ENCODE data around the gene KIF12.

Gene KIF12

DNA sequence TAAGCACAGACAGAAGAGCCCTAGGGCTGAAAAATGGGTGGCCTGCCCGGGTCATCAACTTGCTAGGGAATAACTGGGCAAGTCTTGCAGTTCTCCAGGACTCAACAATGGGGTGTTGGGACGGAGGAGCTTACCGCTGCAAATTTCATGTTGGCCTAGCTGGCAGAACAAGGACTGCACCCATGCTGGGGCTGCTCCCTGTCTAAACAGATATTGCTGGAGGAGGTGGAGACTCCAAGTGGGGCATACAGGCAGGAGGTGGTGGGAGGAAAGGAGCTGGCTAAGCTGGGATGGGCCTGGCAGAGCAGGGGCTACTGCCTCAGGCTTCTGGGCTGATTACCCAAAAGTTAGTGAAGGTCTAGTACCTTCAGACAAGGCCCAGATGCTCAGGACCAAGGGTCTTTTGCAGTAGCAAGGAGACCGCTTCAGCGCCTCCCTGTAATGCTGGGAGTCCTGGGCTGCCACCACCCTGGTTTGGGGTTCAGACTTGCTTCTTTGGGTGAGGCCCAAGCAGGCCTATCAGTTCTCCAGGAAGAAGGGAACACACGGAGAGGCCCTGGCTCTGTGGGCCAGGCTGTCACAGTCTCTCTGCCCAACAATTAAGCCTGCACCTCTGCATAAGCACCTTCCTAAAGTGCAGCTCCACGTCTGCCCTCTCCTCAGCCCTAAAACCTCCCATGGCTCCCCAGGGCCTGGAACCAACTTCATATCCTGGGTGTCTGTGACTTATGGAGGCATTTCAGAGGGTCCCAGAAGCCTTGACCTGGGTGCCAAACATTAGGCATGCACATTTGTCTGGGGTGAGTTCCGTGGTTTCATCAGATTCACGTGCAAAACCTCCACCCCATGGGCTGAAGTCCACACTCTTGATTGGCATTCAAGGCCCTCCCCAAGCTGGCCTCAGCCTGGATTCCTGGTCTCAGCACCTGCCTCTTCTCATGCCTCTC is 24.2 kb upstream of the KIF12 start:
- DNase-seq (ENCODE audit: low spot score) = no peak

DNA sequence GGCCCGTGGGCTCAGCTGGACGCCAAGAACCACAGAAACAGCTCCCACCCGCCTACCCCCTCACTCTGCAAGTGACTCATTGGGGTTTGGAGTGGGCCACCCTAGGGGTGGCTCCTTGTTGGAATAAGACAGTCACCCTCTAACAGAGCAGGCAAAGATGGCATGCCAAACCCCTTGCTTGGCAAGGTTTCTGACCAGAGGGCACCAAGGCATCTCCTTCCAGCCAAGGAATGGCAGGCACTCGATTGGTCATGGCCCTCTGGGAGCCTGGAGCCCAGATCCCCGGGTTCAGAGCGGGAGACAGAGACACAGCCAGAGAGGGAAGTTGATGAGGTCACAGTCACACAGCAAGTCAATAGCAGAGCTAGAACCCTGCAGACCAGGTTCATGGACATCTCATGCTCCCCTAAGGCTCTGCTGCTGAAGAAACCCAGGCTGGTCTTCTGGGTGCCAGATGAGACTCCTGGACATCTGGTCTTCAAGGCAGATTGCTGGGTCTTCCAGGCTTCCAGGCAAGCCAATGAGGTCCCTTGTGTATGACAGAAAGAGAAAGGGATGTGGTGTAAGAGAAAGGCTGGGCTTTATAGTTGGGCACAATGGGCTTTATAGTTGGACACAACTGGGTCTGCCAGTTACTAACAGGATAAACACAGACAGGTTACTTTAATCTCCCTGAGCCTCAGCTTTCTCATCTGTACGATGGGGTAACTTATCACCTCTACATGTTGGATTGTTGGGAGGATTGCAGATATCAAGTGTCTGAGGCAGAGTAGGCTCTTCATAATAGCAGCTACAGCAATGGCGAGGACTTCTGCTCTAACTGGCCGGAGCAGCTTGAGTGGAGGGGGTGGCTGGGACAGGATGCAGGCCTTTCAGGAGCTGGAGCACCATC is 23.3 kb upstream of the KIF12 start:
- no peak for DNase-seq (ENCODE audit: low spot score)

DNA sequence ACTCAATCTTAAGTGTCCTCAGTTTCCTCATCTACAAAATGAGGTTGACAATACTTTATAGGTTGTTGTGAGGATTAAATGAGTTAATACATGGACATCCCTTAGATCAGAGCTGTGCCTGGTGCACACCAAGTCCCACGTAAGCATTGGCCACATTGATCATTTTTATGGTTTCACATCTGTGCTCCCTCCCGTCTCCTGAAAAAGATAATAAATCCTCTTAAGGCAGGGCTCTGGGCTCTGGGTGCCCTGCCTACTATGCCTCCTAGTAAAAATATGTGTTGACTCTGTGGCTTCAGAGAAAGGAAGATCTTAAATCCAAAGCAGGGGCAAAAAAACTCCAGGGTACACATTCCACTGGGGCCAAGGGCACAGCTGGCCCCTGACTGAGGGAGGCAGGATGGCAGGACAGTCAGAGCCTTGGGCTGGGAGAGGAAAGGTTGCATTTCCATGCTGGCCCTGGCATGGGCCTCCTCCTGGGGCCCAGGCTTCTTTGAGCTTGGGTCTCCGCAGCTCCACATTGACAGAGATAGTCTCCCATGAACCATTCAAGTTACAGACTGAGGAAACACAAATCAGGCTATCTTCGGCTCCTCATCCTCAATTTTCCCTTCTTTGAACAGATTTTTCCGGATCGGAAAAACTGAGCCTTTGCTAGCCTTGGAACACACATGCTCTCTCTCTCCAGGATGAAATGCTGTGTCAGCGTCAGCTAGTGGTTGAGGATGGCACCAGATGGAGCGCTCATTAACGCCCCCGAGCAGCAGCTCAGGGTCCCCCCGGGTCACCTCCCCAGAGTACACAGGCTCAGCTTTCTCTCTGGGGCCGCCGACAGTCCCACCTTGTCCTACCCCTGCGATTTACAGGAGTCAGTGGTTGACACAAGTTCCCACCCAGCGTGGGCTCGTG is 22.4 kb upstream of the KIF12 start:
- no peak for DNase-seq (ENCODE audit: low spot score)

DNA sequence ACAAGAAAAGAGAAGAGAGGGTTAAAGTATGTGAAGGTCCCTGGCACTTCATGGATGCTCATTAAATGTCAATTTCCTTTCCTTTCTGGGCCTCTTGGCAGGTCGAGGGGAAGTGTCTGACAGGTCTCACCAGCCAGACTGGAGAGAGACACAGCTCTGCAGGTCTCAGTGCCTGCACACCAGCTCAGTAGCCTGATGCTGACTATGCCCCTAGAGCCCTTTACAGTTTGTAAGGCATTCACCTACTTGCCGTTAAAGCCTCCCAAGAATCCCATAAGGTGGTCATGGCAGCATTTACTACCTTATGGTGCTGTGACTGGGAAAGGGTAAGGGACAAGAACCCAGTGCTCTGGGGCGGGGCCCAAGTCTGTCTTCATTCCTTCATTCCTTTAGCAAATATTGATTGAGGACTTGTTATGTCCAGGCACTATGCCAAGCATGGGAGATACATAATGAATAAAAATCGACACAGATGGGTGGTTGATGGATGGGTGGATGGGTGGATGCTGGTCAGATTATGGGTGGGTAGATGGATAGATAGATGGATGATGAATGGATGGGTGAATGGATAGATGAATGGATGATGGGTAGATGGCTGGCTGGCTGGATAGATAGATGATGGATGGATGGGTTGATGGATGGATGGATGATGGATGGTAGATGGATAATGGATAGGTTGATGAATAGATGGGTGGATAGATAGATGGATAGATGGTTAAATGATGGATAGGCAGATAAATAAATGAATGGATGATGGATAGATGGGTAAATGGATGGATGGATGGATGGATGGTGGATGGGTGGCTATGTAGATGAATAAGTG is 21.3 kb upstream of the KIF12 start:
- no peak for DNase-seq (ENCODE audit: low spot score)

DNA sequence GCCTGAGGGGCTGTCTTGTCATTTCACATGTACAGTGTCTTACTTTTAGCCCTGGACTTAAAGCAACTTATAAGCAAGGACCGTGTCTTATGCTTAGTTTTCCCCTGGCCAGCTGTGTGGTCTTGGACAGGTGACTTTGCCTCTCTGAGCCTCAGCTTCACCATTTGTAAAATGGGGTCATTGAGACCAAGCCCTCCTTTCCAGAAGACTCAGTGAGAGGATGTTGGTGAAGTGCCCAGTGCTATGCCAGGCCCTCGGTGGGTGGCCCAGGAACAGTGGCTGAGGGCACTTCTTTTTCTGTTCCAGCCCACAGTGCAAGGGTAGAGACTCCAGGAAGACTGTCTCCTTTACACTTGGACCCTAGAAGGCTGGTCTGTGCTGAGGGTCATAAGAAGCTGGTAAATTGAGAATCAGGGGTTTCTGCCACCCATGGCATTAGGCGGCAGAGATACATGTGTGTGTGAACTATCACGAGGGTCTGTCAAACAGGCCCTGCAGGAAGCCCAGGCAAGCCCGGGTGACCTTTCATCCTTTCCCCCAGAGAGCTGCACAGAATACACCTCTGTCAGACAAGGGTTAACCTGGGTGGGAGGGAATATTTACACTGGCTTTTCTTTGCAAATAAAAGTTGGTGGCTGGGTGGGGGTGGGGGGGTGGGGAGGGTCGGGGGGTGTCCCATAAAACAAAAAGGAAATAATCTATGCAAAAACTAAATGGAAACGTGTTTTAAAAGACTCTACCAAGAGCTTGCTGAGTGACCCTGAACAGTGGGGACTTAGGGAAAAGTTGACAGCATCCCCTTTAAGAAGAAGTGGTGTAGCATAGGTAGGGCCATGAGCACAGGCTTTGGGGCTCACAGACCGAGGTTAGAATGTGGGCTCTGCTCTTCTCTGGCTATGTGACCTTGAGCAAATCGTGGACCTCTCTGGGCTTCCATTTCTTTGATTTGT is 20.4 kb upstream of the KIF12 start:
- no peak for DNase-seq (ENCODE audit: low spot score)

DNA sequence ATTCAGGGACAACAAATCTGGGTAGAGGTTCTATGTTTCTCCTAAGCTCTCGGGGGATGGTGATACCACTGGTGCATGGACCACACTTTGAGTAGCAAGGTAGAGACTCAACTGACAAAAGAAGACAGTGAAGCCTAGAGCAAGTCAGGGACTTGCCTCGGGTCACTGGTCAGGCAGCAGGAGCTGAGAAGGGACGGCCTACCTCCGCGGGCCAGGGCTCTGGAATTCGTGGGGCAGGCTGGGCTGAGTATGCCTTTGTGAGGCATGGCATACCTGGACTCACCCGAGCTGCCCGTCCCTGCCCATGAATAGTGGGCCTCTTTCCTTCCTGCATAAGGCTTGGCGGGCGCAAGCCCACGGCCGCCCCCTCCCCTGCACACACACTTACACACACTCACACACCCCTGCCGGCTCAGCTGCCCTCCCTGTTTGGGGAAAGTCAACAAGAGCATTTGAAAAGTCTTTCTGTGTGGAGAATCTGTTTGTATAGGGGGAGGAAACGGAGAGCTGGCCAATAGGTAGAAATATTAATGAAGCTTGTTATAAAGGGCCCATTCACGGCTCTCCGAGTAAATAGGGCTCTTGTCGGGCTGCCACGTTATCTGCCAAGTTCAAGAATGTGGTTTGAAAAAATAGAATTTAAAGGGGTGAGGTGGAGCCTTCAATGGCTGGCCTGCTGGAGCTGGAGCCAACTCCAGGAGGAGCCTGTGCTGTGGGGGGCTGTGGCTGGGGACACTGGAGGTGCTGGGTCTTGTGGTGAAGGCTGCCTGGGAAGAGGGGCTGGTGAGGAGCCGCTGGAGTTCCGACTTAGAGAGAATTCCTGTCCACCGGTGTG is 19.1 kb upstream of the KIF12 start:
- peak; percentile 83 for DNase-seq (ENCODE audit: low spot score)

DNA sequence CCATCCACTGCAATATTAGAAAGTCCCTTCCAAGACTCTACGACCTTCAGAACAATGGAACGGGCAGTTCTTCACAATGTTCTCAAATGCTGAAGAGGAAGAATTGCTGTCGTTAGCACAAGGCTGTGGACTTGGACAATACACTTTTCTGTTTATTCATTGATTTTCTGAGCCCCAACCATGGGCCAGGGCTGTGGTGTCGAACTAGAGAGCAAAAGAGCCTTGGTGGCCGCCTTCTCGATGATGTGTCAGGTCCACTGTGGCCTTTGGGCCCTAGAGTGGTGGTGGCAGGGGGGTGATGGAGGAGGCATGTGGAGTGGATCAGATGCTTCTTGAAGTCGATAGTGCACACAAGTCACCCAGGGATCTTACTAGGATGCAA is 18.5 kb upstream of the KIF12 start:
- peak; percentile 36 for DNase-seq (ENCODE audit: low spot score)

DNA sequence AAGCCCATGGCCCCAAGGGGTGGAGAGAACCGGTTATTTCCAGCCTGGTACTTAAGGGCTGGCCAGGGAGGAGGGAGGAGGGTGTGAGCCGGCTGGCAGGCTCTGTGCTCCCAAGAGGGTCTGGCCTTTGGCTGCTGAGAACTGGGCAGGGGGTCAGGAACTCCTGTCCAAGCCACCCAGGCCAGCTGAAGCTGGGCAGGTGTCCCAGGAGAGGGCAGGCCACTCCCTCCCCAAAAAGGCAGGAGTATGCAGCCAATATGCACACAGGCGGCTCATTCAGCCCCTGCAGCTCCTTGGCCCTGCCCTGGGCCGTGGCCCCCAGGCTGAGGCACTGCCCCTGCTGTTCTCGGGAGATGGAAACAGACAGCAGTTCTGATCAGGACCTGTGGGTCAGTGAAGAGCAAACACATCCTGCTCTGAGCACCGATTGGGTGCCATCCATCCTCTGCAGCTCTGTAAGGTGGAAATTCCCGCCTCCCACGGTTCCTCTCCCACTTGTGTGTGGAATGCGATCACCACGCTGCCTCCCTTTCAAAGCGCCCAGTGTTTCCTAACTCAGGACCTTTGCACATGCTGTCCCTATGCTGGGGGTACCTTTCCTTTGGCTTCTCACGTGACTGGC is 17.1 kb upstream of the KIF12 start:
- DNase-seq (ENCODE audit: low spot score) = no peak

DNA sequence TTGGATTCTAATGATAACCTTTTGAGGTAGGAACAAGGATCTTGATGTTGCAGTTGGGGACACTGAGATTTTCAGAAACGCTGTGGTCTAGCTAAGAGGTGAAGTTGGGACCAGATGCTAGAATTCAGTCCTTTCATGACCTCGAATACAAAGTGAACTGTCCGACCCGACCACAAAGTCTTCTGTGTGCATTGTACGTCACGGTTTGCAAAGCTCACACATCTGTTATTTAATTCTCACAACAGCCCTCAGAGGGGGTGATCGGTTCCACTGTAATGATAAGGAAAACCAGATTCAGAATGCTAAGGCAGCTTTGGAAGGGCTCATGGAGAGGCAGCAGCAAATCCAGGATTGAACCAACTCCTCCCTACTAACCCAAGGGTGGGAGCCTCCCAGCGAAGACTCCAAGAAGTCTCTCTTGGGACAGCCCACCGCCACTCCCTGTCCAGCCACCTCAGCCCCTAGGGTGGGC is 16.6 kb upstream of the KIF12 start:
- DNase-seq (ENCODE audit: low spot score) = no peak

DNA sequence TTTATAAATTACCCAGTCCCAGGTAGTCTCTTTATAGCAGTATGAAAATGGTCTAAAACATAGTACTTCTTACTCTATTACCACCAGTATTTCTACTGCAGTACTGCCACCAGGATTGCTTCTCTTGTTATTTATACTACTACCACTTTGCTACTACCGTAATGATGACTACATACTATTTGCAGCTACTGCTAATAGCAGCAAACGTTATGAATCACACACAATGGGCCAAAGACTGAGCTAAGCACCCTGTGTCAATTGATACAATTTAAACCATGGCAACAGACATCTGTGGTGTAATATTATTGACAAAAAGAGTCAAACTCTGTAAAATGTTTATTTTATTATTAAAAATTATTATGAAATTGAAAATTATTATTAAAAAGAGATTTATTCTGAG is 15.3 kb upstream of the KIF12 start:
- DNase-seq (ENCODE audit: low spot score) = no peak

DNA sequence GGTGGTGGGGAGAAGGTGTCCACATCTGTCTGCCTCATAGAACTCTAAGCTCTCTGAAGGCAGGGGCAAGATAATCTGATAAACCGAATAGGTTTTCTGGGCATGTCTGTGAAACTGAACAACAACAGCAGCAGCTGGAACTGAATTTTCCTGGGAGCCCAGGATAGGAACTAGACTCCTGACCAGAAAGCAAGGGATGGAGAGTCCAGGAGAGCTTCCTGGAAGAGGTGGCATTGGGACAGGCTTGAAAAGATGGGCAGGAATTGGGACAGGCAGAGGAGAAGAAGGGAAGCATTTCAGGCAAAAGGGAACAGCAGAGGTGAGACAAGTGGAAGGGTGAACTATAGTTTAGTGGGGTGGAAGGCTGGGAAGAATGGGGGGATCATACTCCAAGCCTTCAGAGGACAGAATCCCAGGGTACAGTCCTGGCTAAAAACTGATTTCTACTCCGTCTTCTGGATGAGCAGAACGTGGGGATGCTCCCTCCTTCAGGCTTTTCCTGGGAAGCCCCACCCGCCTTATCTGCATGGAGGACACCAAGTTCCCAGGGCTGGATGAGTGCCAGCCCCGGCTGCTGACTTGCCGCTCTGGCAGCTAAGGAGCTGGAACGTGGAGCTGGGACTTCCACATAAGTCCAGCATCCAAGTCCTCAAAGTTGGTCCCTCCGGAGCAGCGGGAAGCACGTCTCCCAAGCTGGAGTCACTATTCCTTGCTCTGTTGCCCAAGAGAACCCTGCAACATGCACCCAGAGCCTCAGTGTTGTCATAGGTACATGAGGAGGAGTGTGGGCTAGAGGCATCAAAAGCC is 13.9 kb upstream of the KIF12 start:
- peak; percentile 12 for DNase-seq (ENCODE audit: low spot score)

DNA sequence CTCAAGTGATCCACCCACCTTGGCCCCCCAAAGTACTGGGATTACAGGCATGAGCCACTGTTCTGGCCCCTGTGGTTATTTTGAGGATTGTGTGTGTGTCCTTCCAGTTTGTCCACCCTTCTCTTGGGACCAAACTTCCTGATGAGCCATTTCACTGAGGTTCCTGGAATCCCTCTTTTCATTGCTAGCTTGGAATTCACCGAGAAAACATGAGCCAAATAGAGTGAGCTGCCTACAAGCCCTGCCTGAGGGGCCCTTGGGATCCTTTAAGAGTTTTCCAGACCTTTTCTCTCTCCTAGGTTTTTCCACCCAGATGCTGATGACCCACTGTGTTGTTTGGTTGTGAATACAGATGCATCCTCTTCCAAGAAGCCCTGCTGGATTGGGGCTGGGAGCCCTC is 13.2 kb upstream of the KIF12 start:
- DNase-seq (ENCODE audit: low spot score) = no peak

DNA sequence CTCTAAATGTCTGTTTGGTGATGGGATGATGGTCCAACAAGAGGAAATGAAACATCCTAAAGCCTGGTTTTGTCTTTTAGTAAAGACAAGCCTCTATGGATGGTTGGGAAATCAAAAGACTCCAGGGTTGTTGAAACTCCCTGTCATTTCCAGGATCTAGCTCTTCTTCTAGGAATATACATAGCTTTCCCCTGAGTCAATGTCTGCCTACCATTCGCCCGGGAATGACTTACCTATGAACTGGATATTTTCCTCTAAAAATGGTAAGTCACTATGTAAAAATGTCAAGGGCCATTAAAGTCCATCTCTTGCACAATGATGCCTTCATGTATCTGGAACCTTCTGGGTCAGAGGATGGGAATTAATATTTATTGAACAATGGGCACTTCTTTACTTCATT is 11.1 kb upstream of the KIF12 start:
- no peak for DNase-seq (ENCODE audit: low spot score)

DNA sequence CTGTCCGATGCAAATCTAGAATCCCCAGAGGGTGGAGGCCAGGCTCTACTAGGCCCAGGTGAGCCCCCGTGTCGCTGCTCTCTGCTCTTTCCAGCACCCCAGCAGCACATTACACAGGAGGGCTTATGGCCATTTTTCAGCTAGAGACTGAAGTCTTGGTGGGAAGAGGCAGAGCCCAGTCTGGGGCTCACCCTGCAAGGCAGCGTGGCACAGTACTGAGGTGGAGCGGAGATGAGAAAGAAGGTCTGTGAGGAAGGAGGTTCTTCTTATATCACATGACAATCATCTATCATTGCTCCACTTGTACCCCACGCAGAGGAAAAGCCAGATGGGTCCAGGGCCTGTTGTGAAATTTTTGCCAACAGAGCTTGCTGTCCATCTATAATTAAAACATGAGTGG is 10.0 kb upstream of the KIF12 start:
- no peak for DNase-seq (ENCODE audit: low spot score)

DNA sequence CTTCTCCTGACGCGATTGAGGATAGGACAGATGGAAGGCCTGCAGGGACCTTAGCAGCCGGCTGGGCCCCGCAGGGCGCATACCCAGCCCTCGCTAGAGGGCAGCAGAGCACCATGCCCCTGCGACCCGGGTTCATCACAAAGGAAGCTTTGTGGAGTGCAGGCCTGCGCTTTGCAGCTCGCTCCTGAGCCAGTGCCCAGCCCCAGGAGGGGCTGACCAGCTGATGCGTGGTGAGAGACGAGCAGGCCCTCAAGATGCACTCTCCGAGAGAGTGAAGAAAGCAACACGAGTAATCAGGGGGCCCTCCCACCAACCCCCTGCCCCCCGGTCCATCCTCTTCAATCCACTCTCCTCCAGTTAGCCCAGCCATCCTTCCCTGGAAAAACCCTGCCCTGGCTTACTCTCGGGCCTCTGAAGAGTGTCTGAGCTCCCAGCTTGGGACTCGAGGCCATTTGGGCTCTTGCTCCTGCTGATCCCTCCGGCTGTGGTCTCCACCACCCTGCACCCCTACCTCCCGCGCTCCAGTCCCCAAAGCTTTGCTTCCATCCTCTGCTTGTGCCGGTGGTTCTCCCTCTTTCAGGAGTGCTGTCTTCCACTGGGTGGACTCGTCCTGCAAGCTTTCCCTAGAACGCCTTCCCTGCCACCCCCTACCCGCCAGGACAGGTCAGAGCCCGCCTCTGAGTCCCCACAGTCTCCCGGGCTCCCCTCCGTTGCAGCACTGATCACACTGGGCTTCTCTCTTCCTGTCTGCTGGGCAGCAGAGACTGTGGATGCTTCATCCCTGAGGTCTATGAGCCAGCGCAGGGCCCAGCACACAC is 9.1 kb upstream of the KIF12 start:
- peak; percentile 89 for DNase-seq (ENCODE audit: low spot score)

DNA sequence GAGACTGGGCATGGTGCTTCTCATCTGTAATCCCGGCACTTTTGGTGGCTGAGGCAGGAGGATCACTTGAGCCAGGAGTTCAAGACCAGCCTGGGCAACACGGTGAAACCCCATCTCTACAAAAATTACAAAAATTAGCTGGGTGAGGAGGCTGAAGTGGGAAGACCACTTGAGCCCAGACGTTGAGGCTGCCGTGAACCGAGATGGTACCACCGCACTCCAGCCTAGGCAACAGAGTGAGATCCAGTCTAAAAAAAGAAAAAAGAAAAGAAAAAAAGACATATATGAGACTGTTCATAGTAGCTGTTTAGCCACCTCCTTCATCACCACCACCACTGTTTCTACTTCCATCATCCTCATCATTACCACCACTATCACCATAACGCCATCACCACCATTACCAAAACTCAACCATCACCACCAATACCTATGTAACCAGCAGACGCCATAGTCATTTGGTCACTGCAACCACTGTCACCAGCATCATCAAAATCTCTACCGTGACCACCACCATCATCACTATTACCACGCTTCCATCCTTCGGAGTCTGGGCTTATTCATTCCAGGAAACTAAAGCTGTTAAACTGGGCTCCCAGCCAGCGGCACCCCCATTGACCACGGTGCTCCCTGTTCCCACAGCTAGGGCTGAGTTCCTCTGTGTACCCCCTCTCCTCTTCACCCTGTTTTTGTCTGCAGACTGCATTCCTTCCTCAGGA is 8.4 kb upstream of the KIF12 start:
- DNase-seq (ENCODE audit: low spot score) = no peak

All from pons (tissue), 1 donor.